Memory B cell (primary cell): ENCODE results near the gene FAM162A.
"Not testable (repeated sequence)": the region's sequence is repeated elsewhere in the genome, so short reads cannot be mapped to it uniquely, and the experiment has no call there.

Source experiments
- ATAC-seq: fragments of 150-1000 bp; cut with Tn5 transposase; 2 replicates; pipeline ENCODE4 v1.10.0; 2021; ENCODE audit warnings: low read depth, mild to moderate bottlenecking, moderate library complexity
- DNase-seq, 2 donors: peaks; one replicate each; pipeline ENCODE4 v3.0.0; 2022; ENCODE audit warnings: low spot score in 2 of 2
- H3K27ac Mint-ChIP-seq: one replicate; pipeline ENCODE4 v1.8.0; 2022; ENCODE audit warnings: mild to moderate bottlenecking, moderate library complexity, mixed read lengths
- H3K27me3 Mint-ChIP-seq: one replicate; pipeline ENCODE4 v1.8.0; 2022; ENCODE audit warnings: mixed read lengths
- H3K36me3 Mint-ChIP-seq: one replicate; pipeline ENCODE4 v1.8.0; 2022; ENCODE audit warnings: mild to moderate bottlenecking, mixed read lengths
- H3K4me1 Mint-ChIP-seq: one replicate; pipeline ENCODE4 v1.8.0; 2022; ENCODE audit warnings: mixed read lengths
- H3K4me3 Mint-ChIP-seq: one replicate; pipeline ENCODE4 v1.8.0; 2022; ENCODE audit warnings: mild to moderate bottlenecking, moderate library complexity, mixed read lengths
- H3K9me3 Mint-ChIP-seq: one replicate; pipeline ENCODE4 v1.8.0; 2022; ENCODE audit warnings: mixed read lengths

The FAM162A gene

DNA sequence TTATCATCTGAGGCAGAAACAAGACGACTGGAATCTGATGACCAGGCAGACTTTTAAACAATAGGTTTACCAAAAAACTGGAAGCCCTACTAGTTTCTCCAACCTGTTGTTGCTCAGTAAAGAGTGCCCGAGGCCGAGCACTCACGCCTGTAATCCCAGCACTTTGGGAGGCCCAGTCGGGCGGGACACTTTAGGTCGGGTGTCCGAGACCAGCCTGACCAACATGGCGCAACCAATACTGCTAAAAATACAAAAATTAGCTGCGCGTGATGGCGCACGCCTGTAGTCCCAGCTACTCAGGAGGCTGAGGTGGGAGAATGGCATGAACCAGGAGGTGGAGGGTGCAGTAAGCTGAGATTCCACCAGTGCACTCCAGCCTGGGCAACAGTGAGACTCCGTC is 33.0 kb downstream of the FAM162A start:
- peaks cover 12% of the 10 kb centered on the region for H3K36me3 Mint-ChIP-seq
- ATAC-seq (no peak), DNase-seq (peak in 1 of 2 donors; percentile 15)
- peaks cover 28% of the 10 kb centered on the region for H3K4me1 Mint-ChIP-seq
- peak overlapping the region; percentile 91 for H3K4me3 Mint-ChIP-seq
- no peaks in the 10 kb centered on the region for H3K27me3 Mint-ChIP-seq
- peak overlapping the region; percentile 99 for H3K27ac Mint-ChIP-seq
- no peaks in the 10 kb centered on the region for H3K9me3 Mint-ChIP-seq

DNA sequence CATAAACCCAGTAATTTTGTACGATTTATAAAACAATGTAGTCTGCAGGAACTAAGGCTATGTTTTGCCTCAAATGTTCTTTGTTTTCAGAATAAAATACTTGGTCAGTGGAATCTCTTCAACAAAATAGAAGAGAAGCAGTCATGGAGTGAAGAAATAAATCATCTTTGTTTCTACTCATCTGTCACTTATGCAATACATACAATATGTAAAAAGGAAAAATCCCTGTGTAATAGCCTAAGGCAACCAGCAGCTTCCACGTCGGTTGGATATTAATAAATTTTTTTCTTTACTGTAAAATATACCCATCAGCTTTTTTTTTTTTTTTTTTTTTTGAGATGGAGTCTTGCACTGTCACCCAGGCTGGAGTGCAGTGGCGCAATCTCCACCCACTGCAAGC is 37.1 kb downstream of the FAM162A start:
- H3K9me3 Mint-ChIP-seq, result no peaks in the 10 kb centered on the region
- DNase-seq (no peak), ATAC-seq (no peak)
- peaks cover 9% of the 10 kb centered on the region for H3K4me1 Mint-ChIP-seq
- no peaks in the 10 kb centered on the region for H3K27me3 Mint-ChIP-seq
- H3K36me3 Mint-ChIP-seq, result peaks cover 13% of the 10 kb centered on the region
- no peak overlapping the region for H3K27ac Mint-ChIP-seq
- no peak overlapping the region for H3K4me3 Mint-ChIP-seq

DNA sequence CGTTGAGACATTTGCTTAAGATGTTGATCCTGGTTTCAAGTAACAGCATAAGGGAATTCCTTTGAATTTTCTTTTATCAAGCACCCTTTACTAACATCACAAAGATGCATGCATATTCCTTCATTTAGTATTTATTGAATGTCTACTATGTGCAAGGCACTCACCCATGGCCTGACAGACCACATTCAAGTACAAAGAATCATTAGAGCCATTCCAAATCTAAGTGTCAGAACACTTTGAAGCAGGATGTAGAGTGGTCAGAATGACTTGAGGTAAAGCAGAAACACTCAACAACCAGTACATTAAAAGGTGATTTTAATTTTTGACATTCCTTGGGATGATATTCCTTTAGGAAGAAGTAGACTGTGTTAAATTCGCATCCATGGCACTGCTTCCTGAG is 37.9 kb downstream of the FAM162A start:
- H3K27me3 Mint-ChIP-seq, result no peaks in the 10 kb centered on the region
- no peak overlapping the region for H3K4me3 Mint-ChIP-seq
- peaks cover 20% of the 10 kb centered on the region for H3K36me3 Mint-ChIP-seq

DNA sequence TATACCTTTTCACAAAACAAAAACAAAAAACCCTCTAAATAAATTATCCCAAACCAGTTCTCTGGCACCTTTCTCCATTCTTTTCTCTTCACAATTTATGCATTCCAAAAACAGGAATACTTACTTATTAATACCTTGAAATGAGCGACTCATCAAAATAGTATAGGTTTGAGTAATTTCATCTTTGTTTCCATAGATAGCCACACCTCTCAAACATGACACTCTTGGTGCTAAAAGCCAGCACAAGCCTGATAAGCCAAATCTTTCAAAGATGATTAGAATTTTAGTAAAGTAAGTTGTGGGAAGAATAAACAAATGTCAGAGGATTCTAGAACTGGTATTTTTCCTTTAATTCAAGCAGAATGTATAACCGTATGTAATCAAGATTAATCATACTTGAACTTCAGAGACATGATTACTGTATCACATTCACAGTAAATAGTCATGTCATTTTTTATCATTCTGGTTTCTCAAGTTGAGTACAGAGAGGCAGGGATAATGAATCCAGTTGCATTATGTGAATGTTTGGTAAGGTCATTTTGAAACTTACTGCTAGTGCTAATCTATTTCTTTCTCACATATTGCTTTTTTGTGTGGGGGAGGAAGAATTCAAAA is 44.0 kb downstream of the FAM162A start:
- no peaks in the 10 kb centered on the region for H3K9me3 Mint-ChIP-seq
- DNase-seq (no peak), ATAC-seq (no peak)
- H3K27me3 Mint-ChIP-seq, result no peaks in the 10 kb centered on the region
- H3K4me3 Mint-ChIP-seq, result no peak overlapping the region
- no peaks in the 10 kb centered on the region for H3K4me1 Mint-ChIP-seq
- peaks cover 41% of the 10 kb centered on the region for H3K36me3 Mint-ChIP-seq
- peak overlapping the region; percentile 66 for H3K27ac Mint-ChIP-seq

More for the DNA sequence above, 37.9 kb downstream of the FAM162A start:
- Mint-ChIP-seq H3K27ac (no peak overlapping the region), H3K9me3 (no peaks in the 10 kb centered on the region), H3K4me1 (peaks cover 4% of the 10 kb centered on the region)
- no peak for DNase-seq
- ATAC-seq, result no peak

DNA sequence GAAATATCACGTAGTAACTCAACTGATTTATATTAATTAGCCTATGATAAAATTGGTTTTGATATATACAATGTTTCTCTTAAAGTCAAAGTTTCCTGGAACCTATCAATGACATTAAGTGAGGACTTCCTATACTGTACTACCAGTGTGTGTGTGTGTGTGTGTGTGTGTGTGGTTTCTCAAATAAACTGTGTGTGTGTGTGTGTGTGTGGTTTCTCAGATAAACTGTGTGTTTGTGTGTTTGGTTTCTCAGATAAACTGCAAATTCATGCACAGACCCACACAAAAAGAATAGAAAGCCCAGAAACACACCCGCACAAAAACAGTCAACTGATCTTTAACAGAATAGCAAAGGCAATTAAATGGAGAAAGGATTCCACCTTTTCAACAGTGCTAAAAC is 46.4 kb downstream of the FAM162A start:
- ATAC-seq (no peak), DNase-seq (no peak)
- H3K27me3 Mint-ChIP-seq, result no peaks in the 10 kb centered on the region
- no peaks in the 10 kb centered on the region for H3K4me1 Mint-ChIP-seq
- peaks cover 47% of the 10 kb centered on the region for H3K36me3 Mint-ChIP-seq
- H3K27ac Mint-ChIP-seq, result no peak overlapping the region
- H3K9me3 Mint-ChIP-seq, result no peaks in the 10 kb centered on the region
- no peak overlapping the region for H3K4me3 Mint-ChIP-seq

DNA sequence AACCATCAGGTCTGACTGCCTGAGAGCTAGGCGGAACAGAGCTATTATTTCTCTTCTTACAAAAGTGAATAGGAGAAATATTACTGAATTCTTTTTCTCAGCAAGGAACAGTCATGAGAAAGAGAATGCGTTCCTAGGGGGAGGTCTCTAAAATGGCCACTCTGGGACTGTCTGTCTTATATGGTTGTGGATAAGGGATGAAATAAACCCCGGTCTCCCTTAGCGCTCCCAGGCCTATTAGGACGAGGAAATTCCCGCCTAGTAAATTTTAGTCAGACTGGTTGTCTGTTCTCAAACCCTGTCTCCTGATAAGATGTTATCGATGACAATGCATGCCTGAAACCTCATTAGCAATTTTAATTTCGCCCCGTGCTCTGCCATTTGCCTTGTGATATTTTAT is 52.0 kb downstream of the FAM162A start:
- H3K4me3 Mint-ChIP-seq, result no peak overlapping the region
- no peaks in the 10 kb centered on the region for H3K27me3 Mint-ChIP-seq
- H3K9me3 Mint-ChIP-seq, result peaks cover 7% of the 10 kb centered on the region
- H3K27ac Mint-ChIP-seq, result no peak overlapping the region
- H3K36me3 Mint-ChIP-seq, result peaks cover 50% of the 10 kb centered on the region
- no peak for DNase-seq
- H3K4me1 Mint-ChIP-seq, result no peaks in the 10 kb centered on the region
- ATAC-seq, result no peak

DNA sequence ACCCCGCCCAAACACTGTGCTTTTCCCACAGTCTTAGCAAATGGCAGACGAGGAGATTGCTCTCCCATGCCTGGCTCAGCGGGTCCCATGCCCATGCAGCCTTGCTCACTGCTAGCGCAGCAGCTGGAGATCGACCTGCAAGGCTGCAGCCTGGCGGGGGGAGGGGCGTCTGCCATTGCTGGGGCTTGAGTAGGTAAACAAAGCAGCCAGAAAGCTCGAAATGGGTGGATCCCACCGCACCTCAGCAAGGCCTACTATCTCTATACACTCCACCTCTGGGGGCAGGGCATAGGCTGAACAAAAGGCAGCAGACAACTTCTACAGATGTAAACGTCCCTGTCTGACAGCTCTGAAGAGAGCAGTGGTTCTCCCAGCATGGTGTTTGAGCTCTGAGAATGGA is 59.1 kb downstream of the FAM162A start:
- no peak overlapping the region for H3K27ac Mint-ChIP-seq
- H3K36me3 Mint-ChIP-seq, result peaks cover 64% of the 10 kb centered on the region
- H3K4me3 Mint-ChIP-seq, result no peak overlapping the region
- peaks cover 6% of the 10 kb centered on the region for H3K9me3 Mint-ChIP-seq
- ATAC-seq, result no peak
- DNase-seq, result no peak
- no peaks in the 10 kb centered on the region for H3K27me3 Mint-ChIP-seq
- peaks cover 6% of the 10 kb centered on the region for H3K4me1 Mint-ChIP-seq

DNA sequence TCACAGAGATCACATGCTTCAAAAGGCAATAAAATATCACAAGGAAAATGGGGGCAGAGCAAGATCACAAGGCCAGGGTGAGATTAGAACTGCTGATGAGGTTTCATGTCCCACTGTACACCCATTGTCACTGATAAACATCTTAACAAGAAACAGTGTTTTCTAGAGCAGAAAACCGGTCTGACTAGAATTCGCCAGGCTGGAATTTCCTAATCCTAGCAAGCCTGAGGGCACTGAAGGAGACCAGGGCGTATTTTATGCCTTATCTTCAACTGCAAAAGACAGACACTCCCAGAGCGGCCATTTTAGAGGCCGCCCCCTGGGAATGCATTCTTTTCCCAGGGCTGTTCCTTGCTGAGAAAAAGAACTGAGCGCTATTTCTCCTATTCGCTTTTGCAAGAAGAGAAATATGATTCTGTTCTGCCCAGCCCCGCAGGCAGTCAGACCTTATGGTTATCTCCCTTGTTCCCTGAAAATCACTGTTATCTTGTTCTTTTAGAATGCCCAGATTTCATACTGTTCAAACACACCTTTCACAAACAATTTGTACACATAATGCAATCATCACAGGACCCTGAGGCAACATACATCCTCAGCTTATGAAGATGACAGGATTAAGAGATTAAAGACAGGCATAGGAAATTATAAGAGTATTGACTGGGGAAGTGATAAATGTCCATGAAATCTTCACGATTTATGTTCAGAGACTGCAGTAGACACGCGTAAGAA is 59.9 kb downstream of the FAM162A start:
- not testable (repeated sequence) for DNase-seq, ATAC-seq, H3K27me3 Mint-ChIP-seq, H3K9me3 Mint-ChIP-seq, H3K27ac Mint-ChIP-seq, H3K4me1 Mint-ChIP-seq, H3K4me3 Mint-ChIP-seq
- H3K36me3 Mint-ChIP-seq, result peaks cover 65% of the 10 kb centered on the region

DNA sequence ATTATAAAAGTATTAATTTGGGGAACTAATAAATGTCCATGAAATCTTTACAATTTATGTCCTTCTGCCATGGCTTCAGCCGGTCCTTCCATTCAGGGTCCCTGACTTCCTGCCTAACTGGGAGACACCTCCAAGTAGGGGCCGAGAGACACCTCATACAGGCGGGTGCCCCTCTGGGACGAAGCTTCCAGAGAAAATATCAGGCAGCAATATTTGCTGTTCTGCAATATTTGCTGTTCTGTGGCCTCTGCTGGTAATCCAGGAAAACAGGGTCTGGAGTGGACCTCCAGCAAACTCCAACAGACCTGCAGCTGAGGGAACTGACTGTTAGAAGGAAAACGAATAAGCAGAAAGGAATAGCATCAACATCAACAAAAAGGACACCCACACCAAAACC is 60.5 kb downstream of the FAM162A start:
- H3K4me1 Mint-ChIP-seq, H3K9me3 Mint-ChIP-seq, H3K27ac Mint-ChIP-seq, ATAC-seq, H3K4me3 Mint-ChIP-seq, DNase-seq, H3K27me3 Mint-ChIP-seq: not testable (repeated sequence)
- peaks cover 70% of the 10 kb centered on the region for H3K36me3 Mint-ChIP-seq

DNA sequence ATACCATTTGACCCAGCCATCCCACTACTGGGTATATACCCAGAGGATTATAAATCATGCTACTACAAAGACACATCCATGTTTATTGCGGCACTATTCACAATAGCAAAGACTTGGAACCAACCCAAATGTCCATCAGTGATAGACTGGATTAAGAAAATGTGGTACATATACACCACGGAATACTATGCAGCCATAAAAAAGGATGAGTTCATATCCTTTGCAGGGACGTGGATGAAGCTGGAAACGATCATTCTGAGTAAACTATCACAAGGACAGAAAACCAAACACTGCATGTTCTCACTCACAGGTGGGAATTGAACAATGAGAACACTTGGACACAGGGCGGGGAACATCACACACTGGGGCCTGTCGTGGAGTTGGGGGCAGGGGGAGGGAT is 64.2 kb downstream of the FAM162A start:
- not testable (repeated sequence) for ATAC-seq
- peaks cover 67% of the 10 kb centered on the region for H3K36me3 Mint-ChIP-seq

DNA sequence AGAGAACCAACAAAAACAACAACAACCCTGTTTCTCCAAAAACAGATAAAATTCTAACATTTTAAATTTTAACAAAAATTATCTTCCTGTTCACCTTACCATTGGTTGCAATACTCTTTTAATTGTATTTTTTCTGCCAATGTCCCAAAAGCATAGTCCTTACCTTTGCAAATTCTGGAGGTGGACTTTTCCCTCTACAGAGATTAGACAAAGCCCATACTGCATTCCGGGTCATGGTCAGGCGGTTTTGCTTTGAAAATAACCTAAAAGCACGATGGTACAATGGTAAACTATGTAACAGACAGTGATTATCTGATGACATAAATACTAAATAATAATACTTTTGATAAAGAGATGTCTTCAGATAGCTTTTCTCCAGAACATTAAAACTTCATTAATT is 67.4 kb downstream of the FAM162A start:
- H3K27me3 Mint-ChIP-seq, result no peaks in the 10 kb centered on the region
- peaks cover 3% of the 10 kb centered on the region for H3K4me1 Mint-ChIP-seq
- ATAC-seq, result no peak
- peaks cover 1% of the 10 kb centered on the region for H3K9me3 Mint-ChIP-seq
- H3K36me3 Mint-ChIP-seq, result peaks cover 46% of the 10 kb centered on the region
- no peak overlapping the region for H3K27ac Mint-ChIP-seq
- H3K4me3 Mint-ChIP-seq, result no peak overlapping the region
- DNase-seq, result no peak

More for the DNA sequence above, 64.2 kb downstream of the FAM162A start:
- not testable (repeated sequence) for H3K27me3 Mint-ChIP-seq, DNase-seq, H3K4me3 Mint-ChIP-seq, H3K4me1 Mint-ChIP-seq, H3K9me3 Mint-ChIP-seq
- H3K27ac Mint-ChIP-seq, result peak overlapping the region; percentile 55

DNA sequence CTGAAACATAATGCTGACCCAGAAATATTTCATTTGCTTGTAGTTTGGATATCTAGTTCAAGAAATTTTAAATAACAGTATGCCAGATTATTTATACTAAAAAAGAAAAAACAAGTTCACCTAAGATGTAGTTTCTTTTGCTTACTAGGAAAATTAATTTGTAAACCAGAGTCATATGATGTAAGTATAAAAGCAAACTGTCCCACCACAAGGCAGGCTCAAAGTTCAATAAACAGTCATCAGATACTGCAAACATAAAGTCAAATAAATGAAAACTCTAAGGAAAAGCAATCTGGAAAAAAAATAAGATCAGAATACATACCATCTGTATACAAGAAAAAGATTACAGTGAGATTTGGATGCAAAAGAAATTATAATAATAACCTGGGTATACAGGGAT is 72.1 kb downstream of the FAM162A start:
- DNase-seq (no peak), ATAC-seq (no peak)
- no peaks in the 10 kb centered on the region for H3K27me3 Mint-ChIP-seq
- no peaks in the 10 kb centered on the region for H3K4me1 Mint-ChIP-seq
- peaks cover 28% of the 10 kb centered on the region for H3K36me3 Mint-ChIP-seq
- H3K4me3 Mint-ChIP-seq, result no peak overlapping the region
- peak overlapping the region; percentile 31 for H3K27ac Mint-ChIP-seq
- H3K9me3 Mint-ChIP-seq, result no peaks in the 10 kb centered on the region

DNA sequence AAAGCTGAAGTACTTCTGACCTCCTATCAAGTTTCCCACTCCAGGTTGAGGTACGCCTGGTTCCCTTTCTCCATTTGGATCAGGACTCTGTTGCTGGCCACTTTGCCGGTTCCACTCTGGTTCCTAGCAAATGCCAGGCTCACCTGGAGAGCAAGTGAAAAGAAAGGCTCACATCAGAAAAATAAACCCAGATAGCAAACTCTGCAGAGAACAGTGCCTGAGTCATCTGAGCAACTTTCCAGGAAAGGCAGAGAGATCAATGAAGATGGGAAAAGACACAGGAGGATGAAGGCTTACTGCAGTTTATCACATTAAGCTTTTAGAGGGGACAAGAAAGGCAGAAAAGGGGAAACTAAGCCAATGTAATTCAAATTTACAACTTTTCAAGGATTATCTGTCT is 73.7 kb downstream of the FAM162A start:
- no peak for DNase-seq
- peak overlapping the region; percentile 75 for H3K27ac Mint-ChIP-seq
- H3K9me3 Mint-ChIP-seq, result no peaks in the 10 kb centered on the region
- H3K27me3 Mint-ChIP-seq, result no peaks in the 10 kb centered on the region
- H3K4me3 Mint-ChIP-seq, result no peak overlapping the region
- ATAC-seq, result no peak
- peaks cover 29% of the 10 kb centered on the region for H3K36me3 Mint-ChIP-seq
- H3K4me1 Mint-ChIP-seq, result no peaks in the 10 kb centered on the region

DNA sequence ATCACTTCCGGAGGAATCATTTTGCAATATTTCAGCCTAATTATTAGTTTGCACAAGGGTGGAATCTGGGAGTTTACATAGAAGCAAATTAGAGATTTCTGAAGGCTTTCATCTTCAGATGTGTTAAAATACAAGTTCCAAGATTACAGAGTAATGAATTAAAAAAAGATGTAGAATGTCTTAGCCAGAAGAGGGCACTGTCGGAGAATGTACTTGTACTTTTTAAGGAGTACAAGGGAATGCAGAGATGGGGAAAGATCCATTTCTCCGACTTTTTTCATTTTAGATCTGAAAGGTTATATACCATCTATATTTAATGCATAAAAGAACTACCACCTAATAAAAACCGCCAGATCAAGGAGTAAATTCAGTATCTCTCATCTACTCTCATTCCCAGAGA is 75.0 kb downstream of the FAM162A start:
- H3K9me3 Mint-ChIP-seq, result no peaks in the 10 kb centered on the region
- H3K4me1 Mint-ChIP-seq, result no peaks in the 10 kb centered on the region
- peaks cover 29% of the 10 kb centered on the region for H3K36me3 Mint-ChIP-seq
- ATAC-seq (no peak), DNase-seq (no peak)
- peak overlapping the region; percentile 69 for H3K27ac Mint-ChIP-seq
- no peaks in the 10 kb centered on the region for H3K27me3 Mint-ChIP-seq
- H3K4me3 Mint-ChIP-seq, result no peak overlapping the region

DNA sequence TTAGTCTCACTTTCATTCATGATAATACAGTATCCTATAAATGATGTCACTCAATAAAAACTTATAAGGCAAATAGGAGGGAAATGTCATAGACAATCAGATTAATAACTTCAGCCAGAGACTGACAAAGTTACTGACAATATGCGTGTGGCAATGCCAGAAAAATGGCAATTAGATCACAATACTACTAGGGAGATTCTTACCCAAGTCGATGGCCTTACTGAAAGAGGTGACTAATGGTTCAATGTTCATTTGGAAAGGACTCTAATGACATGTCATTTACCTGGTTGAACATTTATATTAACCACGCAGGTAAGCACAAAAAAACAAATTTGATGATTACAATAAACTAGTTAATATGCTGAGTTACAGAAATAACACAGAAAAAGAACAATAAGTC is 77.8 kb downstream of the FAM162A start:
- Mint-ChIP-seq H3K27ac (peak overlapping the region; percentile 77), H3K9me3 (no peaks in the 10 kb centered on the region), H3K4me3 (no peak overlapping the region), H3K27me3 (no peaks in the 10 kb centered on the region), H3K4me1 (no peaks in the 10 kb centered on the region), H3K36me3 (peaks cover 29% of the 10 kb centered on the region)
- ATAC-seq, result no peak
- no peak for DNase-seq
